GM19351 (cell line): Measurements from ENCODE around the gene COX6A2.
"Not testable (repeated sequence)": the region's sequence is repeated elsewhere in the genome, so short reads cannot be mapped to it uniquely, and the experiment has no call there.

Experiments
- ATAC-seq: cut with Tn5 transposase; IDR thresholded peaks from one replicate; pipeline ENCODE4 v1.9.1; 2021; ENCODE audit warnings: mild to moderate bottlenecking, moderate library complexity; ENCODE audit not compliant: unreplicated experiment

Gene COX6A2

GRCh38 chr16:31439023-31439422, 10.9 kb upstream of the COX6A2 start:
- ATAC-seq, result not testable (repeated sequence)

DNA sequence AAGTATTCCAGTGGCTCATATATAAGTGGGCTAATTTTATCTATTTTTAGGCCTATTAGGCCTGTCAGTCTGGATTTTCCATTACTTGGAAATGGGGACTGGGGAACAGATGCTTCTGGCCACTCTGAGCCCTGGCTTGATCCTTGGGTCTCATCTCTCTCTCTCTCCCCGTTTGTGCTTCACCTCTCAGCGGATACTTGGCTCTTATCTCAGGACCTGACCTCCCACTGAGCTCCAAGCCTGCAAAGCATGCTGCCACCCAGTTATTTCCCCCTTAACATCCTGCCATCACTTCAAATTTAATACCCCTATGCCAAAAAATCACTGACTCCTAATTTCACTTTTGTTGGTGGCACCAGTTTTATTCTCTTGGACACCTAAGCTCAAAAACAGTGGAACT, 10.3 kb upstream of the COX6A2 start:
- ATAC-seq, result no peak

GRCh38 chr16:31436221-31437045, 8.3 kb upstream of the COX6A2 start:
- ATAC-seq, result no peak

GRCh38 chr16:31435341-31436220, 7.4 kb upstream of the COX6A2 start:
- ATAC-seq, result no peak

DNA sequence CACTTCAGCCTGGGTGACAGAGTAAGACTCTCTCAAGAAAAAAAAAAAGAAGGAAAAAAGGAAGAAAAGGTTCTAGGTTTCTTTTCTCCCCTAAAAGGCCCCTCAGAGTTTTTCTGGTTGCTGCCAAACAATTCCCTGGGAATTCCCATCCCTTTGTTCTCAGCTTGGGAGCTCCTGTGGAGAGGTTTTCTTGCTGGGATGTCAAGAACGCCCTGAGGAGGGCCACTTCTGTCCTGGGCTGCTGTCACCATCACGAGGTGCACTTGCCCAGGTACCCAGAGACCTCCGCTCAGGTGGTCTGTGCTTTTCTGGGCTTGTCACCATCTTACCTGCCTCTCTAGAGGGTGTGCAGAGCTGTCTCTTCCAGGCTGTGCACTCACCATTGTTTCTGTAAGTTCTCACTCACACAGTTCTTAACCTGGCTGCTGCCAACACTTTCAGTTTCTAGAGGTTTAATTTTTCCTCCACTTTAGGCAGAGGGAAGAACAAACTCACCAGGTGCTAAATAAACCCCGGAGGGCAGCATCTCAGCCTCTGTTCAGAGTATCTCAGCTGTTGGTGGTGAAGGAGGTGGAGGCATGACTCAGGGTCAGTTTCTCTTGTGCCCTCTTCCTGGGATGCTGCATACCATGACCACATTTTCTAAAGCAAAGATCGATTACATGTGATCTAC, 2.4 kb upstream of the COX6A2 start:
- no peak for ATAC-seq

- no peak for ATAC-seq
Observed at GRCh38 chr16:31429796-31430195, 1.6 kb upstream of the COX6A2 start.

DNA sequence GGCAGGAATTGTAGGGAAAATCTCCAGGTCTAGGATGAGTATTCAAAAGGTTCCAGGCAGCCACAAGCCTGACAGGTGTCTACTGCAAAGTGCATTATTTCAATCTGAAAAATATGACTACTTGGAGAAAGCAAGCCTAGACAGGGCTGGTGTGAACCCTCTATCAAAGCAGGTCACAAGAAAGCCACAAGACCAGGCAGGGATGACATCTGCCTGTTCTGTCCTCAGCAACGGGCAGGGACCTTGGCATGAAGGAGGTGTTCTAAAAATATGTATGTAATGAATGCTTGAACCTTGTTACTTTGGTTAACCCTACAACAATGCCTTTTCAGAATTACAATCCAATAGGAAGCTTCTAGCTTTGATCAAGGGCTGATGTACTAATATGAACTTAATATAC, 1.2 kb upstream of the COX6A2 start:
- ATAC-seq, result no peak

GRCh38 chr16:31428638-31429247, 583 bp upstream of the COX6A2 start:
- no peak for ATAC-seq

DNA sequence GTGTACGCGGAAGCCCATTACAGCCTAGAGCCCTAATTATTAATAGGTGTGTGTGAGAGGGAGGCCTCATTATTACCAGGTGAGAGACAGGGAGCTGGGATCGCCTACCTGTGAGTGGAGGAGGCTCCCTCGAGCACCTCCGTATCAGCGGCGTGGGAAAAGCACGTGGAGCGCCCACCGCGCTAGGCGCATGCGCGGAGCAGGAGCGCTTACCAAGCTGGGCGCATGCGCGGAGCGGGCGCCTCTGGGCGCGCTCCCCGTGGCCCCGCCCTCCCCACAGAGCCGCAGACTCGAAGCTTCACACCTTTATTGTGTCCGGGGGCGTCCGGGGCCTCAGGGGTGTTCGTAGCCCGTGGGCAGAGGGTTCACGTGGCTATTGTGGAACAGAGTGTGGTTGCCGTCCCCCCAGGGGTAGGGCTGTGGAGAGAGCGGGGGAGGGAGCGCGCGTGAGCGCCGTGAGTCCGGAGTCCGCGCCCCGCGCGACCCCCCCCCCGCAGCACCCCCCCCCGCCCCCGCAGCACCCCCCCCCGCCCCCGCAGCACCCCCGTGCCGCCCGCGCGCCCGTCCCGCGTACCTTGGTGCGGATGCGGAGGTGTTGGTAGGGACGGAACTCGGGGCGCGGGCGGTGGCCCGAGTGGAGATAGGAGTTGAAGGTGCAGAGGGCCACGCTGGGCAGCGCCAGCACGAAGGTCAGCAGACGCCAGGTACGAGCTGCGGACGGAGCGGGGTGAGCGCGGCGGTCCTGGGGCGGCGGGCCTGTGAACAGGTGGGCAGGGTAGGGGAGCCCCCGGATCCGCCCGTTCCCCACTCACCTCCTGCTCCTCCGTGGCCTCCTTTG, 500 bp downstream of the COX6A2 start:
- ATAC-seq, result no peak

- ATAC-seq, result no peak
Observed at GRCh38 chr16:31423801-31424200, 4.4 kb downstream of the COX6A2 start.

DNA sequence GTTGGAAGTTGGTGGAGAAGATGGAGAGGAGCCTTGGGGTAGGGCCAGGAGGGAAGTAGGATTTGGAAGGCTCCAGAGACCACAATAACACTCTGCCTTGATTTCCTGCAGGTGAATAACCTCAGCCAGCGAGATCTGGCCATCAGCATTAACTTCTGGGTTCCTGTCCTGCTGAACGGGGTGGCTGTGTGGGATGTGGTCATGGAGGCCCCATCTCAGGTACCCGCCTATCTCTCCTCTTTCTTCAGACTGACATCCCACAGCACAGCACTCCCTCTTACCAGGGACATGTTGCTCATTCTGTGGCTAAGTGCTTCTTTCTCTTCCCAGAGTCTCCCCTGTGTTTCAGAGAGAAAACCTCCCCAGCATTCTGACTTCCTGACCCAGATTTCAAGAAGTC, 4.9 kb downstream of the COX6A2 start:
- no peak for ATAC-seq

DNA sequence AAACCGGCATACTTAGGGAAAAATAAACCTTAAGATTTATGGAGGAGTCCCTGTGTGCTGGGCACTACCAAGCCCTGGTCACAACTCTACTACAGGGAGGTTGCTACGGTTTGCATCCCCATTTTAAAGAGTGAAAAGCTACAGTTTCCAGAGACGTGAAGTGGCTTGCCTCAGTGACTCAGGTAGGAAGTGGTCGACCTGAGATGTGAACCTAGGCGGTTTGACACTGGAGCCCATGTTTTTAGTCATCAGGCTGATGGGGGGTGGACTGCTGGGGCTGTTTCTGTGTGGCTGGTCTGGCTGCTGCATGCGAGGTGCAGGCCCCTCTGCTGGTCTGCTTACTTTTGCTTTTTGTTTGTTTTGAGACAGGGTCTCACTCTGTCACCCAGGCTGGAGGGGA, 6.6 kb downstream of the COX6A2 start:
- ATAC-seq, result peak; percentile 83

GRCh38 chr16:31420037-31420436, 8.1 kb downstream of the COX6A2 start:
- no peak for ATAC-seq

- no peak for ATAC-seq
Observed at GRCh38 chr16:31417916-31418315, 10.2 kb downstream of the COX6A2 start.

DNA sequence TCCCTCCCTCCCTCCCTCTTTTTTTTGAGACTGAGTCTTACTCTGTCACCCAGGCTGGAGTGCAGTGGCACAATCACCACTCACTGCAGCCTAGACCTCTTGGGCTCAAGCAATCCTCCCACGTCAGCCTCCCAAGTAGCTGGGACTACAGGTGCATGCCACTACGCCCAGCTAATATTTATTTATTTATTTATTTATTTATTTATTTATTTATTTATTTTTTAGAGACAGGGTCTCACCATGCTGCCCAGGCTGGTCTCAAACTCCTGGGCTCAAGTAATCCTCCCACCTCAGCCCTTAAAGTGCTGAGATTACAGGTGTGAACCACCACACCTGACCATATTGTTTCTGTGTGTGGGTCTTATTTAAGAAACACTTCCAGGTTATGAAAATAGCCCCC, 11.1 kb downstream of the COX6A2 start:
- ATAC-seq, result not testable (repeated sequence)

- no peak for ATAC-seq
Observed at GRCh38 chr16:31416371-31416770, 11.8 kb downstream of the COX6A2 start.

GRCh38 chr16:31414706-31415105, 13.5 kb downstream of the COX6A2 start:
- ATAC-seq, result no peak

- no peak for ATAC-seq
Observed at GRCh38 chr16:31413943-31414342, 14.2 kb downstream of the COX6A2 start.

GRCh38 chr16:31413381-31413780, 14.8 kb downstream of the COX6A2 start:
- no peak for ATAC-seq

- no peak for ATAC-seq
Observed at GRCh38 chr16:31412750-31413149, 15.4 kb downstream of the COX6A2 start.
